LNCaP clone FGC (cell line): ENCODE results near the gene DHX58.

Source experiments
- DNase-seq: peaks from one replicate; pipeline ENCODE4 v3.0.0-alpha.2; 2011; ENCODE audit warnings: low read depth
- H3K4me3 ChIP-seq: 2 replicates; pipeline ENCODE4 v1.5.1; 2011; ENCODE audit warnings: mild to moderate bottlenecking, low read depth, low read length, control low read depth
- CTCF ChIP-seq: IDR thresholded peaks from 2 replicates; pipeline ENCODE4 v1.5.1; 2012; ENCODE audit warnings: mild to moderate bottlenecking; ENCODE audit not compliant: control insufficient read depth, insufficient read depth; ENCODE audit errors: extremely low read depth

DHX58 gene

GRCh38 chr17:42098730-42099399 is 13.6 kb downstream of the DHX58 start:
- H3K4me3 ChIP-seq = no peak overlapping the region
- TF ChIP-seq CTCF = no peak
- DNase-seq = no peak

- DNase-seq = no peak
Observed at GRCh38 chr17:42097691-42098631, 14.6 kb downstream of the DHX58 start, which contains the start of gene ZNF385C. ZNF385C (minus strand) TSS chr17:42098473; CDS start chr17:42063056, 35,417 bp downstream.

GRCh38 chr17:42096360-42097111 is 16.0 kb downstream of the DHX58 start:
- DNase-seq = no peak
- no peak overlapping the region for H3K4me3 ChIP-seq
- TF ChIP-seq CTCF = no peak

More at GRCh38 chr17:42097691-42098631, 14.6 kb downstream of the DHX58 start, which contains the start of gene ZNF385C:
- no peak within 1 kb of the TSS for H3K4me3 ChIP-seq
- no peak for TF ChIP-seq CTCF

GRCh38 chr17:42094375-42095069 is 18.0 kb downstream of the DHX58 start:
- DNase-seq = no peak
- TF ChIP-seq CTCF = no peak
- H3K4me3 ChIP-seq = no peak overlapping the region

GRCh38 chr17:42092939-42093338 is 19.6 kb downstream of the DHX58 start:
- H3K4me3 ChIP-seq = no peak overlapping the region
- no peak for DNase-seq
- no peak for TF ChIP-seq CTCF
